Adrenal gland (tissue), 12 donors: Measurements from ENCODE around the gene FHIT. TPM values are rescaled to one million over a fixed set of nuclear protein-coding genes. Genes with fewer than 3 reads are reported as not detected.

ENCODE experiments used
- DNase-seq, 7 donors: peaks; one replicate each; pipeline ENCODE4 v3.0.0-alpha.2; 2019 to 2020
- H3K27ac ChIP-seq, 5 donors: fragments of 200-600 bp; sonication (generic) in 4 of 5; 1 replicate in 3 of 5; 2 replicates in 2 of 5; pipeline versions ENCODE4 v1.5.1 to v1.8.0; 2016 to 2020; ENCODE audit warnings: mild to moderate bottlenecking in 1 of 5
- H3K27me3 ChIP-seq: fragments of 200-600 bp; 2 replicates; pipeline ENCODE4 v1.8.0; 2021
- H3K36me3 ChIP-seq, 2 donors: fragments of 200-600 bp; replicated peaks in 1 of 2; 1 replicate in 1 of 2; 2 replicates in 1 of 2; pipeline versions ENCODE4 v1.5.1 to v1.8.0; 2018 to 2022
- H3K4me1 ChIP-seq, 2 donors: fragments of 200-600 bp; replicated peaks in 1 of 2; 1 replicate in 1 of 2; 2 replicates in 1 of 2; pipeline versions ENCODE4 v1.5.1 to v1.8.0; 2018 to 2021
- H3K4me3 ChIP-seq, 4 donors: fragments of 200-600 bp; sonication (generic) in 3 of 4; one replicate each; pipeline ENCODE4 v1.5.1; 2016 to 2018
- H3K9me3 ChIP-seq, 3 donors: fragments of 200-600 bp; sonication (generic) in 1 of 3; replicated peaks in 1 of 3; 1 replicate in 2 of 3; 2 replicates in 1 of 3; pipeline versions ENCODE4 v1.5.1 to v1.8.0; 2016 to 2021
- POLR2A ChIP-seq, 2 donors: fragments of 450-650 bp; IDR thresholded peaks; one replicate each; pipeline ENCODE4 v1.6.1; 2017; ENCODE audit warnings: antibody characterized with exemption in 2 of 2, mild to moderate bottlenecking in 2 of 2, moderate library complexity in 1 of 2
- WGBS, 4 donors: extraction: QIAGEN DNeasy Blood & Tissue Kit in 2 of 4; methylation state at CpG; one replicate each; pipeline versions ENCODE4 v1.1.5 to v1.1.7; 2013 to 2017; 5-methylcytosine and 5-hydroxymethylcytosine counted together
- intact Hi-C, 2 donors: fragments of 100-400 bp; cut with DNase I; formaldehyde crosslinking; loops; one replicate each; pipeline versions ENCODE4 v1.14.1 to v1.15.0; 2022 to 2023
- polyA plus RNA-seq, 3 donors: library from polyadenylated mRNA; stranded (reverse); fragments of 200-250 nt in 2 of 3; fragments of 350-450 nt in 1 of 3; fragmentation: Illumina TruSeq in 1 of 3; extraction: RNeasy Lipid Tissue Mini Kit (QIAGEN cat#74804) in 1 of 3; gene quantifications; one replicate each; pipeline ENCODE4 v1.2.3, GENCODE V29; 2013 to 2014
- total RNA-seq, 9 donors: library from RNA; depleted of rRNA in 4 of 9; stranded (reverse); fragments of >200 nt in 4 of 9; fragments of 120-200 nt in 1 of 9; fragmentation: NEBNext Ultra II Directional in 1 of 9; extraction: Animal tissue kit (Norgen Biotek cat#: 25700) in 1 of 9; gene quantifications; one replicate each; pipeline versions ENCODE4 v1.1.0 to v1.2.4, GENCODE V29; 2013 to 2023
- TF ChIP-seq, protein P1 (sequence below), 6 experiments: fragments of 450-650 bp in 4 of 6; fragments of 200-600 bp in 2 of 6; sonication (generic) in 1 of 6; IDR thresholded peaks; 1 replicate in 5 of 6; 2 replicates in 1 of 6; pipeline versions ENCODE4 v1.5.1 to v1.8.0; 2016 to 2021; ENCODE audit warnings: antibody characterized with exemption in 6 of 6, mild to moderate bottlenecking in 2 of 6, moderate library complexity in 1 of 6
- donor health status: healthy with polysubstance abuse.
- donor health status: Bipolar disorder and iron deficiency.
- donor health status: DM: yes; HTN: yes; CAD: no.
- donor health status: DM: no; HTN: no; CAD: no.
- donor health status: DM: no; HTN: no; CAD: no.
- donor health status: DM: yes; HTN: yes; CAD: no.

FHIT gene
- total and polyA plus RNA-seq, 12 donors: 14.1 to 43.9 (median 28.8) TPM

DNA sequence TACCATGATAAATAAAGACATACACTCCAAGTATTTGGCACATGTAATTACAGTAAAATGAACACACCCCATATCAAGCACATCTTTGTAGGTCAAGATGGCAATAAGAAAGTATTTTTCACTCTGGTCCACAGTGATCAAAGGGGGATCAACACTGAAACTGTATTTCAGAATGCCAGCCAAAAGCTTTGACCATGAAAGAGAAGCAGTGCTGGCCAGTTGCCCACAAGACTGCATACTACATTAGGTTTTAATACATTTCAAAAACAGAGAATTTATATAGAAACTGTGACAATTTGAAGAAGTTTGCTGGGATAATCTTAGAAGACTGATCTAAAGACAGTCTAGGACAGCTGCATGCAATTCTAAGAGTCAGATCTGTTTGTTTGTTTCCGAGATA is 1035.3 kb downstream of the FHIT start:
- Histone ChIP-seq H3K4me1 (peaks cover 0 to 7% of the 10 kb centered on the region in 2 donors), H3K36me3 (no peaks in the 10 kb centered on the region), H3K27ac (no peak overlapping the region), H3K27me3 (no peaks in the 10 kb centered on the region), H3K4me3 (no peak overlapping the region), H3K9me3 (no peaks in the 10 kb centered on the region)
- TF ChIP-seq, protein P1, sequence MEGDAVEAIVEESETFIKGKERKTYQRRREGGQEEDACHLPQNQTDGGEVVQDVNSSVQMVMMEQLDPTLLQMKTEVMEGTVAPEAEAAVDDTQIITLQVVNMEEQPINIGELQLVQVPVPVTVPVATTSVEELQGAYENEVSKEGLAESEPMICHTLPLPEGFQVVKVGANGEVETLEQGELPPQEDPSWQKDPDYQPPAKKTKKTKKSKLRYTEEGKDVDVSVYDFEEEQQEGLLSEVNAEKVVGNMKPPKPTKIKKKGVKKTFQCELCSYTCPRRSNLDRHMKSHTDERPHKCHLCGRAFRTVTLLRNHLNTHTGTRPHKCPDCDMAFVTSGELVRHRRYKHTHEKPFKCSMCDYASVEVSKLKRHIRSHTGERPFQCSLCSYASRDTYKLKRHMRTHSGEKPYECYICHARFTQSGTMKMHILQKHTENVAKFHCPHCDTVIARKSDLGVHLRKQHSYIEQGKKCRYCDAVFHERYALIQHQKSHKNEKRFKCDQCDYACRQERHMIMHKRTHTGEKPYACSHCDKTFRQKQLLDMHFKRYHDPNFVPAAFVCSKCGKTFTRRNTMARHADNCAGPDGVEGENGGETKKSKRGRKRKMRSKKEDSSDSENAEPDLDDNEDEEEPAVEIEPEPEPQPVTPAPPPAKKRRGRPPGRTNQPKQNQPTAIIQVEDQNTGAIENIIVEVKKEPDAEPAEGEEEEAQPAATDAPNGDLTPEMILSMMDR (IDR thresholded peaks at IDR 0.05): no peak
- TF ChIP-seq POLR2A (IDR thresholded peaks at IDR 0.05): no peak
- 40 to 47% (median 44%) methylated on average over 1 of the region's 1 CpG for WGBS, 4 donors
- intact Hi-C loops: no loop called here
- DNase-seq: peak; percentile 15 to 52 (median 34)

DNA sequence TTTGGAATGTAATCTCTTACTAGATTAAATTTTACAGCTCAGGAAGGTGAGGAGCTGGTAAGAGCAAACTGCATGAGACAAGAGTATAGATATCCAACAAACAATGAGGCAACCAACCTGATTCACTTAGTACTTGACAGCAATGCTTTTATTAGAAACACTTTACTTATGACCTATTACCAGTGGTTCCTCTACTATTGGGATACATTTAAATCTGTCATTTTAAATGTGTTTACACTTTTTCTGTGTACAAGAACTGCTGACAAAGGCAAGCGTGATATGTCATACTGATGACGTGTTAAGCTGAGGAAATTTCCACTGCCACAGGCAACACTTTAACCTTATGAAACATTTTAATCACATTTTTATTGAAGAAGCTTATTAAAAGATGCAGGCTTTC is 1043.3 kb downstream of the FHIT start:
- H3K4me1 ChIP-seq: no peaks in the 10 kb centered on the region
- H3K36me3 ChIP-seq: no peaks in the 10 kb centered on the region
- H3K27ac ChIP-seq: no peak overlapping the region
- no peaks in the 10 kb centered on the region for H3K27me3 ChIP-seq
- TF ChIP-seq, protein P1 (IDR thresholded peaks at IDR 0.05): no peak
- no peak for TF ChIP-seq POLR2A (IDR thresholded peaks at IDR 0.05)
- intact Hi-C loops: no loop called here
- WGBS, 4 donors: 78 to 93% (median 85%) methylated on average over 2 of the region's 2 CpGs
- DNase-seq: no peak
- no peak overlapping the region for H3K4me3 ChIP-seq
- no peaks in the 10 kb centered on the region for H3K9me3 ChIP-seq

DNA sequence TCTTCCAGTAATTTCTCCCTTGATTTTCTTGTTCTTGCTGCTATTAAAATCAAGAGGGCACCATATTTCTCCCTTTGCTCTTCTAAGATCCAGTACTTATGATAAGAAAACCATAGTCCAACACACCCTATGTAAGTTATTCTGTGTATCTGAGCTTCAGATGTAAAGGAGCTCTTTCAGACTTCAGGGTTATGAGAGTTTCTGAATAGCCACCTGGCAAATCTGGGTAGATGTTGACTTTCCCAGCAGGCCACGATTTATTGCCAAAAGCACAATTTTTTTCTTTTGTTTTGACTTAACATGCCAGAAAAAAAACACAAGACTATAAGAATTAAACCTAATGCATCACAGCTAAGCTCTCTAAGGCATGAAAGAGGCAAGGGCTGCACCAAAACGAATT is 1045.0 kb downstream of the FHIT start:
- no peaks in the 10 kb centered on the region for H3K9me3 ChIP-seq
- no peaks in the 10 kb centered on the region for H3K4me1 ChIP-seq
- no peaks in the 10 kb centered on the region for H3K27me3 ChIP-seq
- H3K4me3 ChIP-seq: no peak overlapping the region
- TF ChIP-seq, protein P1 (IDR thresholded peaks at IDR 0.05): no peak
- no peak for TF ChIP-seq POLR2A (IDR thresholded peaks at IDR 0.05)
- no peaks in the 10 kb centered on the region for H3K36me3 ChIP-seq
- intact Hi-C loops: no loop called here
- WGBS, 4 donors: 42 to 67% (median 65%) methylated on average over 2 of the region's 2 CpGs
- DNase-seq: no peak
- H3K27ac ChIP-seq: no peak overlapping the region

DNA sequence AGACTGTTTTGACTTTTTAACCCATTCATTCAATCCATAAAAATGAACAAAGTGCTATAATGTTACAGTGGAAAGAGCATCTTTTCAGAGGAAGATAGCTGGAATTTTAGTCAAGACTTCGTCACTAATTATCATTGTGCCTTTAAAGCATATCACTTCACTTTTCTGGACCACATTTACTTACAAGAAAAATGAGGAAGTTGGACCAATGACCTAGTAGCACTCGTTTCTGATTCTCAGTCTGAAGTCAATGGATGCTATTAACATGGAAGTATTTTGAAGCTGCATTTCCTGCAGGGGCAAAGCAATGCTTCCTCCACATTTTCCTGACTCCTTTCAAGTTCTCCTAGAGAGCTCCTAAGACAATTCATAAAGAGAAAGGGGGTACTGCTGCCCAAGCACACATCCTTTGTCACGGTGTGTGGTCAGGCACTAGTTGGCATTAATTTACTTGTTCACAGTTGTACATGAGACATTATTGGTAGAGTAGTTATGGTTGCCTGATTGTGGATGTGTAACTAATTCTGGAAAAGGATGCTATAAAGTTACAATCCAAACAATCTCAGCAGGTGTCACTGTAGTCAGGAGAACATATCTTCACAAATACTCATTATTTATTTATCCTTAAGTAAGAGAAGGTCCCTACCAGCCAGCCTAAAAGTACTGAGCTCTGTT is 1049.1 kb downstream of the FHIT start:
- Histone ChIP-seq H3K9me3 (no peaks in the 10 kb centered on the region), H3K27me3 (no peaks in the 10 kb centered on the region), H3K36me3 (no peaks in the 10 kb centered on the region), H3K4me3 (no peak overlapping the region), H3K27ac (no peak overlapping the region), H3K4me1 (no peaks in the 10 kb centered on the region)
- intact Hi-C loops: no loop called here
- DNase-seq: no peak
- no peak for TF ChIP-seq POLR2A (IDR thresholded peaks at IDR 0.05)
- TF ChIP-seq, protein P1 (IDR thresholded peaks at IDR 0.05): no peak
- WGBS, 4 donors: 64 to 82% (median 76%) methylated on average over 3 of the region's 3 CpGs
